Measurements from ENCODE around the gene KLK5.

DNA sequence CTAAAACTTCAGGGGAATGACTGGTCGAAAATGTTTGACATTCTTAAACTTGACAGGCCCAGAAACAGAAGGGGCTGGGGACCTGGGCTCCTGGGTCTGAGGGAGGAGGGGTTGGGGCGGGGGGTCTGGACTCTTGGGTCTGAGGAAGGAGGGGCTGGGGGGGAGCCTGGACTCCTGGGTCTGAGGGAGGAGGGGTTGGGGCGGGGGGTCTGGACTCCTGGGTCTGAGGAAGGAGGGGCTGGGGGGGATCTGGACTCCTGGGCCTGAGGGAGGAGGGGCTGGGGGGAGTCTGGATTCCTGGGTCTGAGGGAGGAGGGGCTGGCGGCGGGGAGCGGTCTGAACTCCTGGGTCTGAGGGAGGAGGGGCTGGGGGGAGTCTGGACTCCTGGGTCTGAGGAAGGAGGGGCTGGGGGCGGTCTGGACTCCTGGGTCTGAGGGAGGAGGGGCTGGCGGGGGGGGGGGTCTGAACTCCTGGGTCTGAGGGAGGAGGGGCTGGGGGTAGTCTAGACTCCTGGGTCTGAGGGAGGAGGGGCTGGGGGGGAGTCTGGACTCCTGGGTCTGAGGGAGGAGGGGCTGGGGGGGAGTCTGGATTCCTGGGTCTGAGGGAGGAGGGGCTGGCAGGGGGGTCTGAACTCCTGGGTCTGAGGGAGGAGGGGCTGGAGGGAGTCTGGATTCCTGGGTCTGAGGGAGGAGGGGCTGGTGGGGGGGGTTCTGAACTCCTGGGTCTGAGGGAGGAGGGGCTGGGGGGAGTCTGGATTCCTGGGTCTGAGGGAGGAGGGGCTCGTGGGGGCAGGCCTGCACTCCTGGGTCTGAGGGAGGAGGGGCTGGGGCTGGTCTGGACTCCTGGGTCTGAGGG is 22.1 kb upstream of the KLK5 start:
- TF ChIP-seq, protein P1, sequence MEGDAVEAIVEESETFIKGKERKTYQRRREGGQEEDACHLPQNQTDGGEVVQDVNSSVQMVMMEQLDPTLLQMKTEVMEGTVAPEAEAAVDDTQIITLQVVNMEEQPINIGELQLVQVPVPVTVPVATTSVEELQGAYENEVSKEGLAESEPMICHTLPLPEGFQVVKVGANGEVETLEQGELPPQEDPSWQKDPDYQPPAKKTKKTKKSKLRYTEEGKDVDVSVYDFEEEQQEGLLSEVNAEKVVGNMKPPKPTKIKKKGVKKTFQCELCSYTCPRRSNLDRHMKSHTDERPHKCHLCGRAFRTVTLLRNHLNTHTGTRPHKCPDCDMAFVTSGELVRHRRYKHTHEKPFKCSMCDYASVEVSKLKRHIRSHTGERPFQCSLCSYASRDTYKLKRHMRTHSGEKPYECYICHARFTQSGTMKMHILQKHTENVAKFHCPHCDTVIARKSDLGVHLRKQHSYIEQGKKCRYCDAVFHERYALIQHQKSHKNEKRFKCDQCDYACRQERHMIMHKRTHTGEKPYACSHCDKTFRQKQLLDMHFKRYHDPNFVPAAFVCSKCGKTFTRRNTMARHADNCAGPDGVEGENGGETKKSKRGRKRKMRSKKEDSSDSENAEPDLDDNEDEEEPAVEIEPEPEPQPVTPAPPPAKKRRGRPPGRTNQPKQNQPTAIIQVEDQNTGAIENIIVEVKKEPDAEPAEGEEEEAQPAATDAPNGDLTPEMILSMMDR (IDR thresholded peaks at IDR 0.05): no peak
- no peak for TF ChIP-seq POLR2A (IDR thresholded peaks at IDR 0.05)

Data from Peyer's patch (tissue), 4 donors.